HG03045 (cell line): ENCODE measurements around the gene PSG1.
"Not testable (repeated sequence)": the region's sequence is repeated elsewhere in the genome, so short reads cannot be mapped to it uniquely, and the experiment has no call there.

Source experiments
- ATAC-seq: cut with Tn5 transposase; IDR thresholded peaks from one replicate; pipeline ENCODE4 v1.9.1; 2021; ENCODE audit warnings: mild to moderate bottlenecking, moderate library complexity; ENCODE audit not compliant: unreplicated experiment

Gene PSG1

GRCh38 chr19:42831221-42832019 lies 48.1 kb downstream of the PSG1 start:
- no peak for ATAC-seq

DNA sequence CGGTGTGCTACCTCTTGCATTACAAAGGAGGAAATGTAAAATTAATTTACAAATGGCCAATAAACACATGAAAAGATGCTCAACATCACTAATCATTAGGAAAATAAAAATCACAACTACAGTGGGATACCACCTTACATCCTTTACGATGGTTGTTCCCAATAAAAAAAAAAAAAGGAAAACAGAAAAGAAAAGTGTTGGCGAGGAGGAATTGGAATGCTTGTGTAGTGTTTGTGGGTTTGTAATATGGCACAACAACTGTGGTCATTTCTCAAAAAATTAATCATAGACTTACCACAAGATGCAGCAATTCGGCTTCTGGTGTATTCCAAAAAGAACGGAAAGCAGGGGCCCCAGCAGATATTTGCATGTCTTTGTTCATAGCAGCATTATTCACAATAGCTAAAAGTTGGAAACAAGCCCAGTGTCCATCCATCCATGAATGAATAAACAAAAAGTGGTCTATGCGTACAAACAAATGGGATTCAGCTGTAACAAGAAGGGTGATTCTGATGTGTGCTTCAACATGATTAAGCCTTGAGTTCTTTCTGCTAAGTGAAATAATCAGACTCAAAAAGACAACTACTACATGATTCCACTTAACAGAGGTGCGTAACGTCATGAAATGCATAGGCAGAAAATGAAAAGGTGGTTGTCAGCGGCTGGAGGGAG lies 58.1 kb downstream of the PSG1 start:
- ATAC-seq = not testable (repeated sequence)

DNA sequence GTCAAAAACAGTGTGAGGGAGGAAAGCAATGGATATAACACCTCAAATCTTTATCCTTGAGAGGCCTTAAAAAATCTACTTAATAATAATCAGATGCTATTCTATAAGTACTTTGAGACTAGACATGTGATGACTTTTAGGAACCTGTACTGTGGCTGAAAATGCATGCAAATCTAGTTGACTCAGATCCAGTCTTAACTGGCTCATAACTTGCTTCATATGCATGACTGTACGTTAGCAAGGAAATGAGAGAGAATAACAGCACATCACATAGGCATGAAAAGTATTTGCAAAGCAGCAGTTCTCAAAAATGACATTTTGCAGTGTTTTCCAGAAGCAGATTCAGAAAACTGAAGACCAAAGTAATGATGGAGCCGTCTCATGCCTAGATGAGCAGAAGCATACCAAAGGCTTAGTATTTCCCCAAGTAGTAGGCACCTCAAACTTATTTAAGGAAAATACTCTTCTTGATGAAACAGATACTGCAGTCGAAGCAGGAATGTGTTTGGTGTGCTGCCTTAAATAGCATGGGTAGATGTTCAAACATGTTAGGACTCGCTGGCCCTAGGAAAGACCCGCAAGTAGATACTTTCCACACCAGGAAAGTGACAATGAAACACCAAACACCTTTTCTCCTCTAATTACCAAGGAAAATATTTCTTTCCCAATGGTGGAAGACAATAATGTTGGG lies 59.4 kb downstream of the PSG1 start:
- not testable (repeated sequence) for ATAC-seq

DNA sequence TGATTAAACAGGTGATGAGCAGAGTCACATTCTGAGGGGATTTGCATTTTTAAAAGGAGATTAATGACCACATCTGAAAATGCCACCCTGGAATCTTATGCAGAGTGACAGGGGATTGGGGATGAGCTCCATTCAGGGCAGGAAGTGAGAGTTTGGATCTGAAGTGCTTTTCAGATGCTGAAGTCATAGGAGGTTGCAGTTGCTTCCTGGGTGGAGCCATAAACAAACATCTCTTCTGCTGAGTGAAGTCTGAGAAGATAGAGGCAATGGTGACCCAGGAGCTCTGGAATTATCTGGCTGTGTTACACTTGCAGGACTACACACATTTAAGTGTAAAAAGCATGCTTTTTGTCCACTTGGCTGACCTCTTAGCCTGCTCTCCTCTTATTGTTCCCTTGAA lies 62.6 kb downstream of the PSG1 start:
- no peak for ATAC-seq
